Cardiac septum (tissue), 1 donor: ENCODE results near the gene AEBP1. TPM values are rescaled to one million over a fixed set of nuclear protein-coding genes. Genes with fewer than 3 reads are reported as not detected.

Experiments used
- DNase-seq: peaks from one replicate; pipeline ENCODE4 v3.0.0-alpha.2; 2020; ENCODE audit warnings: low spot score
- intact Hi-C: fragments of 100-400 bp; cut with DNase I; formaldehyde crosslinking; loops from one replicate; pipeline ENCODE4 v1.14.0; 2022
- microRNA-seq: library from miRNA; unstranded; fragments of <30 nt; microRNA quantifications from one replicate; pipeline ENCODE4 v1.2.0, GENCODE V29; 2020
- total RNA-seq: library from RNA; stranded (reverse); fragmentation: NEBNext Ultra II Directional; extraction: Animal tissue kit (Norgen Biotek cat#: 25700); gene quantifications from one replicate; pipeline ENCODE4 v1.2.1, GENCODE V29; 2021
- donor health status: DM: no; HTN: no; CAD: no.

Gene AEBP1
- total RNA-seq, 1 donor from 2014 or later, result 93.1 TPM

GRCh38 chr7:44158873-44159631 is 54.9 kb downstream of the AEBP1 start:
- DNase-seq, result peak; percentile 60
- intact Hi-C loops, result no loop called here

GRCh38 chr7:44159824-44160630 is 55.9 kb downstream of the AEBP1 start:
- peak; percentile 67 for DNase-seq
- intact Hi-C loops, result no loop called here

GRCh38 chr7:44161371-44161770 is 57.2 kb downstream of the AEBP1 start:
- intact Hi-C loops, result no loop called here
- no peak for DNase-seq

GRCh38 chr7:44162179-44162578 is 58.0 kb downstream of the AEBP1 start:
- intact Hi-C loops, result no loop called here
- DNase-seq, result peak; percentile 29

GRCh38 chr7:44162785-44163395 is 58.7 kb downstream of the AEBP1 start:
- intact Hi-C loops, result no loop called here
- DNase-seq, result peak; percentile 68

GRCh38 chr7:44163591-44163990 is 59.4 kb downstream of the AEBP1 start:
- intact Hi-C loops, result no loop called here
- DNase-seq, result no peak

Small RNAs within 50 kb of the gene (microRNA-seq; reads per million reads assigned to microRNA genes)
- not detected for gene MIR6838

Other genes starting within 250 kb of the AEBP1 start
- 101 TPM for gene MRPS24, start 234.8 kb upstream of the AEBP1 start, total RNA-seq
- 40.0 TPM for gene URGCP, start 197.7 kb upstream of the AEBP1 start, total RNA-seq
- 34.9 TPM for gene UBE2D4, start 177.9 kb upstream of the AEBP1 start, total RNA-seq
- gene SPDYE1, start 106.4 kb upstream of the AEBP1 start, total RNA-seq, result 0.13 TPM
- 48.9 TPM for gene DBNL, start 59.6 kb upstream of the AEBP1 start, total RNA-seq
- gene PGAM2, start 38.8 kb upstream of the AEBP1 start, total RNA-seq, result 322 TPM
- 13.9 TPM for gene POLM, start 21.8 kb upstream of the AEBP1 start, total RNA-seq
- 88.1 TPM for gene POLD2, start 19.2 kb downstream of the AEBP1 start, total RNA-seq
- 2,493 TPM for gene MYL7, start 37.0 kb downstream of the AEBP1 start, total RNA-seq
- gene GCK, start 85.1 kb downstream of the AEBP1 start, total RNA-seq, result 3.7 TPM
- 56.1 TPM for gene YKT6, start 96.6 kb downstream of the AEBP1 start, total RNA-seq
- 149 TPM for gene CAMK2B, start 221.2 kb downstream of the AEBP1 start, total RNA-seq